Stomach (tissue), 9 donors: ENCODE data around the gene WDR64. TPM values are rescaled to one million over a fixed set of nuclear protein-coding genes. Genes with fewer than 3 reads are reported as not detected.

Experiments
- DNase-seq, 2 donors: peaks; one replicate each; pipeline versions ENCODE4 v3.0.0 to v3.0.0-alpha.2; 2013 to 2019
- H3K27ac ChIP-seq, 5 donors: fragments of 200-600 bp in 4 of 5; sonication (generic) in 4 of 5; one replicate each; pipeline ENCODE4 v1.5.1; 2013 to 2019; ENCODE audit warnings: mild to moderate bottlenecking in 1 of 5, moderate library complexity in 1 of 5
- H3K27me3 ChIP-seq, 3 donors: fragments of 200-600 bp; sonication (generic); one replicate each; pipeline ENCODE4 v1.5.1; 2017 to 2019; ENCODE audit warnings: mixed run types in 1 of 3
- H3K36me3 ChIP-seq, 4 donors: fragments of 200-600 bp; sonication (generic); 1 replicate in 3 of 4; 2 replicates in 1 of 4; pipeline ENCODE4 v1.5.1; 2016 to 2019
- H3K4me1 ChIP-seq, 4 donors: fragments of 200-600 bp; sonication (generic); one replicate each; pipeline ENCODE4 v1.5.1; 2016 to 2019
- H3K4me3 ChIP-seq, 4 donors: fragments of 200-600 bp; sonication (generic) in 3 of 4; one replicate each; pipeline ENCODE4 v1.5.1; 2016 to 2019; ENCODE audit warnings: mild to moderate bottlenecking in 1 of 4
- H3K9me3 ChIP-seq, 4 donors: fragments of 200-600 bp; sonication (generic); one replicate each; pipeline ENCODE4 v1.5.1; 2016 to 2019
- EP300 ChIP-seq: sonication (generic); formaldehyde crosslinking; IDR thresholded peaks from one replicate; pipeline ENCODE4 v1.6.1; 2017; ENCODE audit warnings: antibody characterized with exemption
- POLR2A ChIP-seq, 4 donors: fragments of 450-650 bp; IDR thresholded peaks; one replicate each; pipeline ENCODE4 v1.6.1; 2016; ENCODE audit warnings: antibody characterized with exemption in 4 of 4, control low read depth in 2 of 4, mild to moderate bottlenecking in 1 of 4, moderate library complexity in 1 of 4
- POLR2AphosphoS5 ChIP-seq, 3 donors: sonication (generic); formaldehyde crosslinking; IDR thresholded peaks; one replicate each; pipeline ENCODE4 v1.6.1; 2016; ENCODE audit warnings: antibody characterized with exemption in 3 of 3
- WGBS, 5 donors: extraction: QIAGEN DNeasy Blood & Tissue Kit in 3 of 5; methylation state at CpG; one replicate each; pipeline versions ENCODE4 v1.1.5 to v1.1.7; 2013 to 2018; 5-methylcytosine and 5-hydroxymethylcytosine counted together
- intact Hi-C: fragments of 100-400 bp; cut with DNase I; formaldehyde crosslinking; loops from one replicate; pipeline ENCODE4 v1.15.1; 2023; ENCODE audit warnings: low total_unique reads
- polyA plus RNA-seq, 3 donors: library from polyadenylated mRNA; stranded (reverse); fragments of 200-250 nt; gene quantifications; one replicate each; pipeline ENCODE4 v1.2.3, GENCODE V29; 2013
- total RNA-seq, 5 donors: library from RNA; depleted of rRNA; stranded (reverse); fragments of >200 nt; gene quantifications; one replicate each; pipeline versions ENCODE4 v1.1.0 to v1.2.3, GENCODE V29; 2014 to 2016
- TF ChIP-seq, protein P1 (sequence below), 7 experiments: fragments of 450-650 bp in 4 of 7; fragments of 200-600 bp in 3 of 7; sonication (generic) in 3 of 7; IDR thresholded peaks; one replicate each; pipeline ENCODE4 v1.5.1; 2016 to 2019; ENCODE audit warnings: antibody characterized with exemption in 7 of 7, control low read depth in 2 of 7, mild to moderate bottlenecking in 1 of 7
- donor health status: healthy with polysubstance abuse.
- donor health status: Bipolar disorder and iron deficiency.
- donor health status: healthy.

The WDR64 gene
- total and polyA plus RNA-seq, 8 donors: 0.61 TPM; not detected in 7

- Histone ChIP-seq H3K27me3 (no peaks in the 10 kb centered on the region), H3K9me3 (no peaks in the 10 kb centered on the region), H3K4me3 (no peak overlapping the region), H3K36me3 (peaks cover 0 to 19% (median 11%) of the 10 kb centered on the region in 4 donors), H3K27ac (no peak overlapping the region), H3K4me1 (peaks cover 0 to 22% (median 13%) of the 10 kb centered on the region in 4 donors)
- DNase-seq: no peak
- 91 to 97% (median 94%) methylated on average over 3 of the region's 3 CpGs for WGBS, 5 donors
- no peak for TF ChIP-seq POLR2A (IDR thresholded peaks at IDR 0.05)
- TF ChIP-seq EP300: no peak
- TF ChIP-seq, protein P1, sequence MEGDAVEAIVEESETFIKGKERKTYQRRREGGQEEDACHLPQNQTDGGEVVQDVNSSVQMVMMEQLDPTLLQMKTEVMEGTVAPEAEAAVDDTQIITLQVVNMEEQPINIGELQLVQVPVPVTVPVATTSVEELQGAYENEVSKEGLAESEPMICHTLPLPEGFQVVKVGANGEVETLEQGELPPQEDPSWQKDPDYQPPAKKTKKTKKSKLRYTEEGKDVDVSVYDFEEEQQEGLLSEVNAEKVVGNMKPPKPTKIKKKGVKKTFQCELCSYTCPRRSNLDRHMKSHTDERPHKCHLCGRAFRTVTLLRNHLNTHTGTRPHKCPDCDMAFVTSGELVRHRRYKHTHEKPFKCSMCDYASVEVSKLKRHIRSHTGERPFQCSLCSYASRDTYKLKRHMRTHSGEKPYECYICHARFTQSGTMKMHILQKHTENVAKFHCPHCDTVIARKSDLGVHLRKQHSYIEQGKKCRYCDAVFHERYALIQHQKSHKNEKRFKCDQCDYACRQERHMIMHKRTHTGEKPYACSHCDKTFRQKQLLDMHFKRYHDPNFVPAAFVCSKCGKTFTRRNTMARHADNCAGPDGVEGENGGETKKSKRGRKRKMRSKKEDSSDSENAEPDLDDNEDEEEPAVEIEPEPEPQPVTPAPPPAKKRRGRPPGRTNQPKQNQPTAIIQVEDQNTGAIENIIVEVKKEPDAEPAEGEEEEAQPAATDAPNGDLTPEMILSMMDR (IDR thresholded peaks at IDR 0.05): no peak
- no peak for TF ChIP-seq POLR2AphosphoS5 (IDR thresholded peaks at IDR 0.05)
- intact Hi-C loops: no loop called here
Observed at GRCh38 chr1:241632987-241633386, 19.1 kb upstream of the WDR64 start.

DNA sequence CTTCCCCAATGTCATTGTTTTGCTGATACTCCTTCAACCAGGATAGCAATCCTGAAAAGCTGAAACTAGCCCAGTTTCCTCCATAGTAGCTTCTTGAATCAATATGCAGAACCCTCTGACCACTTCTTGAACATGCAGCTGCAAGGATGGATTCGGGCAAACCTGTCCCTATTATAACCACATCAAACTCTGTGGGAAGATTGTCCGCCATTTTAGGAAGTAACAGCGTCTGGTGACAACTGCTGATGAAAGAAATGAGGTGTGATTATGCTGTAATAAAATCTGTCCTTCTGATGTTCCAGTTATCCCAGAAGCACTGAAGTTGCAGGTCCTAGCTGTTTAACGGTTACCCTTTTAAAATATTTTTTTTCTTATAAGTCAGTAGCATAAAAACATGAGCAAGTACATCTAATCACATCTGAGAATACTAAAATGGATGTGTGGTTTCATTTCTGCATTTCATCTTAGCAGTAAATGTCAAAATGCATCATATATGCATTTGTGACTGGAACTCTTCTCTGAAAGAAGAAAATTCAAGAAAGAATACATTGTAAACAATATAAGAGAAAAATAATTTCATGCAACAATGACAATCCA is 16.4 kb upstream of the WDR64 start:
- intact Hi-C loops: no loop called here
- no peak for DNase-seq
- 88 to 94% (median 92%) methylated on average over 4 of the region's 4 CpGs for WGBS, 5 donors
- no peaks in the 10 kb centered on the region for H3K9me3 ChIP-seq
- peaks cover 0 to 19% (median 11%) of the 10 kb centered on the region in 4 donors for H3K36me3 ChIP-seq
- no peak overlapping the region for H3K4me3 ChIP-seq
- H3K27ac ChIP-seq: no peak overlapping the region
- no peaks in the 10 kb centered on the region for H3K27me3 ChIP-seq
- H3K4me1 ChIP-seq: peaks cover 2 to 38% (median 25%) of the 10 kb centered on the region in 4 donors
- TF ChIP-seq EP300 (no peak), POLR2AphosphoS5 (IDR thresholded peaks at IDR 0.05) (no peak), POLR2A (IDR thresholded peaks at IDR 0.05) (no peak)
- TF ChIP-seq, protein P1 (IDR thresholded peaks at IDR 0.05): no peak

GRCh38 chr1:241636291-241636690 is 15.8 kb upstream of the WDR64 start:
- no peak overlapping the region for H3K4me3 ChIP-seq
- 60 to 68% (median 63%) methylated on average over 1 of the region's 1 CpG for WGBS, 5 donors
- intact Hi-C loops: no loop called here
- no peak for DNase-seq
- H3K27ac ChIP-seq: no peak overlapping the region
- peaks cover 0 to 19% (median 11%) of the 10 kb centered on the region in 4 donors for H3K36me3 ChIP-seq
- TF ChIP-seq POLR2A (IDR thresholded peaks at IDR 0.05) (no peak), EP300 (no peak), POLR2AphosphoS5 (IDR thresholded peaks at IDR 0.05) (no peak)
- TF ChIP-seq, protein P1 (IDR thresholded peaks at IDR 0.05): no peak
- H3K9me3 ChIP-seq: no peaks in the 10 kb centered on the region
- peaks cover 4 to 44% (median 29%) of the 10 kb centered on the region in 4 donors for H3K4me1 ChIP-seq
- no peaks in the 10 kb centered on the region for H3K27me3 ChIP-seq

DNA sequence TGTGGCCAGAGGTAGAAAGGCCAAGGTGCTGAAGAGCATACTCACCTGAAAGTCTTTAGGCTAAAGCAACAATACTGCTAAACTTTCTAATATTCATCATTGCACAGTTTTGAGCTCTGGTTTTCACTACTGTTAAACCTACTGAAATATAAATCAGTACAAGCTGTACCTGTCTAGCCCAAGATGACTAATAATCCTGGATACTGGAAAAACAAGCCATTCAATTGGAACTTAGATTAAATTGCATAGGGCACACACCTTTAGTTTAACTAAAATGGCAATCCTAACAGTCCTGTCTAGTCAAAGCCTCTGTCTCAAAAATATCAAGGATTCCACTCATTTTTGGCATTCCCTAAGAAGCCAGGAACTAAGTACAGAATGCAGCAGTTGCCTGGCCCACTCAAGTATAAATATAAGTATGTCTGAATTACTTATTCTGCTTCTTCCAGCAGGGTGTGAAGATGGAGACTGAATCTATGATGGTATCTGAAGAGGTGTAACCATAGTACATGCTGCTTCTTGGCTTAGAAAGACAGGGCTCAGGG is 15.0 kb upstream of the WDR64 start:
- Histone ChIP-seq H3K4me1 (peaks cover 4 to 46% (median 29%) of the 10 kb centered on the region in 4 donors), H3K9me3 (no peaks in the 10 kb centered on the region), H3K4me3 (no peak overlapping the region), H3K36me3 (peaks cover 0 to 18% (median 11%) of the 10 kb centered on the region in 4 donors), H3K27me3 (no peaks in the 10 kb centered on the region), H3K27ac (no peak overlapping the region)
- TF ChIP-seq POLR2AphosphoS5 (IDR thresholded peaks at IDR 0.05): no peak
- TF ChIP-seq, protein P1 (IDR thresholded peaks at IDR 0.05): no peak
- no peak for TF ChIP-seq POLR2A (IDR thresholded peaks at IDR 0.05)
- no peak for TF ChIP-seq EP300
- DNase-seq: no peak
- intact Hi-C loops: no loop called here
